Measurements from ENCODE around the gene KIAA1328.
A peak's percentile ranks its signal among the peaks of the same experiment; 100 is the strongest.

Gene KIAA1328

GRCh38 chr18:36950960-36951359, 122.0 kb downstream of the KIAA1328 start:
- no peak for DNase-seq (ENCODE audit: extremely low read depth, low read depth)
- TF ChIP-seq, protein P1, sequence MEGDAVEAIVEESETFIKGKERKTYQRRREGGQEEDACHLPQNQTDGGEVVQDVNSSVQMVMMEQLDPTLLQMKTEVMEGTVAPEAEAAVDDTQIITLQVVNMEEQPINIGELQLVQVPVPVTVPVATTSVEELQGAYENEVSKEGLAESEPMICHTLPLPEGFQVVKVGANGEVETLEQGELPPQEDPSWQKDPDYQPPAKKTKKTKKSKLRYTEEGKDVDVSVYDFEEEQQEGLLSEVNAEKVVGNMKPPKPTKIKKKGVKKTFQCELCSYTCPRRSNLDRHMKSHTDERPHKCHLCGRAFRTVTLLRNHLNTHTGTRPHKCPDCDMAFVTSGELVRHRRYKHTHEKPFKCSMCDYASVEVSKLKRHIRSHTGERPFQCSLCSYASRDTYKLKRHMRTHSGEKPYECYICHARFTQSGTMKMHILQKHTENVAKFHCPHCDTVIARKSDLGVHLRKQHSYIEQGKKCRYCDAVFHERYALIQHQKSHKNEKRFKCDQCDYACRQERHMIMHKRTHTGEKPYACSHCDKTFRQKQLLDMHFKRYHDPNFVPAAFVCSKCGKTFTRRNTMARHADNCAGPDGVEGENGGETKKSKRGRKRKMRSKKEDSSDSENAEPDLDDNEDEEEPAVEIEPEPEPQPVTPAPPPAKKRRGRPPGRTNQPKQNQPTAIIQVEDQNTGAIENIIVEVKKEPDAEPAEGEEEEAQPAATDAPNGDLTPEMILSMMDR (IDR thresholded peaks at IDR 0.05; ENCODE audit: low read depth, low read length, missing control alignments), result no peak
- no peak overlapping the region for H3K4me3 ChIP-seq (replicated peaks; ENCODE audit: low read depth, low read length)

DNA sequence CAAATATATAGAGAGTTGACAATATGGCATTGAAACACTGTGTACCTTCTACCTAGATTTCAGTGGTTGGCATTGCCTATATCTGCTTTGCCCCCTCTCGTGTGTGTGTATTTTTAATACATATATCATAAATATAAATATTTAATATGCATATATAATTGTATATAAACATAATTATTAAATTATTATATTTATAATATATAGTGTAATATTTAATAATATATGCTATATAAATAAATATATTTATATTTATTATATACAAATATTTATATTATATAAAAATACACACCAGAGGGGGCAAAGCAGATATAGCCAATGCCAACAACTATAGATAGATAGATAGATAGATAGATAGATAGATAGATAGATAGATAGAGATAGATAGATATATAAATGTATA, 124.1 kb downstream of the KIAA1328 start:
- no peak overlapping the region for H3K4me3 ChIP-seq (replicated peaks; ENCODE audit: low read depth, low read length)
- TF ChIP-seq, protein P1 (IDR thresholded peaks at IDR 0.05; ENCODE audit: low read depth, low read length, missing control alignments), result no peak
- no peak for DNase-seq (ENCODE audit: extremely low read depth, low read depth)

DNA sequence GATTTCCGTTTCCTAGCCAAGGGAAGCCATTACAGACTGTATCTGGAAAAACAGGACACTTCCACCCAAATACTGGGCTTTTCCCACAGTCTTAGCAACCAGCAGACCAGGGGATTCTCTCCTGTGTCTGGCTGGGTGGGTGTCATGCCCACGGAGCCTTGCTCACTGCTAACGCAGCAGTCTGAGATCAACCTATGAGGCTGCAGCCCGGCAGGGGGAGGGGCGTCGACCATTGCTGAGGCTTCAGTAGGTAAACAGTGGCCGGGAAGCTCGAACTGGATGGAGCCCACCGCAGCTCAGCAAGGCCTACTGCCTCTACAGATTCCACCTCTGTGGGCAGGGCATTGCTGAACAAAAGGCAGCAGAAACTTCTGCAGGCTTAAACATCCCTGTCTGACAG, 131.1 kb downstream of the KIAA1328 start:
- TF ChIP-seq, protein P1 (IDR thresholded peaks at IDR 0.05; ENCODE audit: low read depth, low read length, missing control alignments), result no peak
- no peak overlapping the region for H3K4me3 ChIP-seq (replicated peaks; ENCODE audit: low read depth, low read length)
- DNase-seq (ENCODE audit: extremely low read depth, low read depth), result no peak

DNA sequence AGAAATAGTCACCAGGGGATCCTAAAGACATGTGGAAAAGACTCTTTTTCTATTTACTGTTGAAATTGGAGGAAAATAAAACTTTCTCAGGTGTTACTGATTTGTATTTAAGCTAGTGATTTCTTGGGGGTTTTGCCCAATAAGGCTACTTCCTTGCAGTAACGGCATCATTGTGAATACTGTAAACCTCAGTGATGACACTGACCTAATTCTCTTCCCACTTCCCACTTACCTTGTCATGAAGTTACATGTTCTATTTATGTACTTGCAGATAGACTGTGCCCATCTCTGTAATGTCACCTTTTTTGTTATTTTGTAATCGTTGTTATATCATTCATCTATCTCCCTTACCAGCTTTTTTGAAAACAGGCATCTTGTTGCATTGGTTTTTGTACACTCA, 134.5 kb downstream of the KIAA1328 start:
- H3K4me3 ChIP-seq (replicated peaks; ENCODE audit: low read depth, low read length), result no peak overlapping the region
- no peak for DNase-seq (ENCODE audit: extremely low read depth, low read depth)
- TF ChIP-seq, protein P1 (IDR thresholded peaks at IDR 0.05; ENCODE audit: low read depth, low read length, missing control alignments), result no peak

- H3K4me3 ChIP-seq (replicated peaks; ENCODE audit: low read depth, low read length), result no peak overlapping the region
- TF ChIP-seq, protein P1 (IDR thresholded peaks at IDR 0.05; ENCODE audit: low read depth, low read length, missing control alignments), result no peak
- no peak for DNase-seq (ENCODE audit: extremely low read depth, low read depth)
Observed at GRCh38 chr18:36974686-36975085, 145.8 kb downstream of the KIAA1328 start.

GRCh38 chr18:36977121-36977520, 148.2 kb downstream of the KIAA1328 start:
- no peak for DNase-seq (ENCODE audit: extremely low read depth, low read depth)
- no peak overlapping the region for H3K4me3 ChIP-seq (replicated peaks; ENCODE audit: low read depth, low read length)
- TF ChIP-seq, protein P1 (IDR thresholded peaks at IDR 0.05; ENCODE audit: low read depth, low read length, missing control alignments), result no peak

DNA sequence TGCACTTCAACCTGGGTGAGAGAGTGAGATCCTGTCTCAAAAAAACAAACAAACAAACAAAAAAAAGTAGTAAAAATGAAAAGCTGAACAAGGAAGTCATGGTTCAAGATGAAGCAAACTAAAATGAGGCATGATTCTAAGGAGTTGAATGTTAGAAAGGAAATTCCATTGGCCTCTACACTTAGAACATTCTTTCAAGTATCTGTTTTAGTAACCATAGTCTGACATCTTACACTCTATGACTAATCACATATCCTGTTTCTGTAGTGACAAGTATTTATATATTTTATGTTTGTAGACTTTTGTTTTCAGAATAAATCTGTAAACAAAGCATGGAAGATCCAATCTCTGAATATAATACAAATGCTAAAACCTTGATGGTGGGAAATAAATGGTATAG, 164.1 kb downstream of the KIAA1328 start:
- H3K4me3 ChIP-seq (replicated peaks; ENCODE audit: low read depth, low read length), result no peak overlapping the region
- DNase-seq (ENCODE audit: extremely low read depth, low read depth), result peak; percentile 2
- TF ChIP-seq, protein P1 (IDR thresholded peaks at IDR 0.05; ENCODE audit: low read depth, low read length, missing control alignments), result no peak

All from HFF-Myc (cell line).